ENCODE data around the gene MED13. TPM values are rescaled to one million over a fixed set of nuclear protein-coding genes. Genes with fewer than 3 reads are reported as not detected.

The MED13 gene
- total RNA-seq, 1 donor from 2014 or later, result 29.0 TPM

DNA sequence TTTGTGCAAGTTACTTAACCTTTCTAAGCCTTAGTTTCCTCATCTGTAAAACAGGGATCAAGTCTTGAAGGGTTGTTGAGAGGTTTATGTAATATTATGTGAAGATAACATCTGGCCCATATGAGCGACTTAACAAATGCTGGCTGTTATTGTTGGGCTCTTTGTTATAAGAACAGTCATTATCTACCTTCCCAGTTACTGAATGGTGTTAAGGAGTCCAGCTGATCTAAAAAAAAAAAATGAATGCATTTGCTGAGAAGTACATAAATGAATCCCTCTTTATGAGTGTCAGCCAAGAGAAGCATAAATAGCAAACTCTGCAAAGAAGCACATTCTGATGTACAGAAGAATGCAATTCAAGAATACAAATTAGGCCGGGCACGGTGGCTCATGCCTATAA is 24.3 kb upstream of the MED13 start:
- TF ChIP-seq, protein P1, sequence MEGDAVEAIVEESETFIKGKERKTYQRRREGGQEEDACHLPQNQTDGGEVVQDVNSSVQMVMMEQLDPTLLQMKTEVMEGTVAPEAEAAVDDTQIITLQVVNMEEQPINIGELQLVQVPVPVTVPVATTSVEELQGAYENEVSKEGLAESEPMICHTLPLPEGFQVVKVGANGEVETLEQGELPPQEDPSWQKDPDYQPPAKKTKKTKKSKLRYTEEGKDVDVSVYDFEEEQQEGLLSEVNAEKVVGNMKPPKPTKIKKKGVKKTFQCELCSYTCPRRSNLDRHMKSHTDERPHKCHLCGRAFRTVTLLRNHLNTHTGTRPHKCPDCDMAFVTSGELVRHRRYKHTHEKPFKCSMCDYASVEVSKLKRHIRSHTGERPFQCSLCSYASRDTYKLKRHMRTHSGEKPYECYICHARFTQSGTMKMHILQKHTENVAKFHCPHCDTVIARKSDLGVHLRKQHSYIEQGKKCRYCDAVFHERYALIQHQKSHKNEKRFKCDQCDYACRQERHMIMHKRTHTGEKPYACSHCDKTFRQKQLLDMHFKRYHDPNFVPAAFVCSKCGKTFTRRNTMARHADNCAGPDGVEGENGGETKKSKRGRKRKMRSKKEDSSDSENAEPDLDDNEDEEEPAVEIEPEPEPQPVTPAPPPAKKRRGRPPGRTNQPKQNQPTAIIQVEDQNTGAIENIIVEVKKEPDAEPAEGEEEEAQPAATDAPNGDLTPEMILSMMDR (IDR thresholded peaks at IDR 0.05; ENCODE audit: borderline replicate concordance), result no peak
- Histone ChIP-seq H3K9me3 (replicated peaks) (no peaks in the 10 kb centered on the region), H3K4me3 (no peak overlapping the region), H3K27me3 (ENCODE audit: low read depth) (no peaks in the 10 kb centered on the region), H3K27ac (replicated peaks) (no peak overlapping the region), H3K36me3 (no peaks in the 10 kb centered on the region), H3K4me1 (no peaks in the 10 kb centered on the region)
- intact Hi-C loops (cut with micrococcal nuclease), result no loop called here
- no peak for DNase-seq

DNA sequence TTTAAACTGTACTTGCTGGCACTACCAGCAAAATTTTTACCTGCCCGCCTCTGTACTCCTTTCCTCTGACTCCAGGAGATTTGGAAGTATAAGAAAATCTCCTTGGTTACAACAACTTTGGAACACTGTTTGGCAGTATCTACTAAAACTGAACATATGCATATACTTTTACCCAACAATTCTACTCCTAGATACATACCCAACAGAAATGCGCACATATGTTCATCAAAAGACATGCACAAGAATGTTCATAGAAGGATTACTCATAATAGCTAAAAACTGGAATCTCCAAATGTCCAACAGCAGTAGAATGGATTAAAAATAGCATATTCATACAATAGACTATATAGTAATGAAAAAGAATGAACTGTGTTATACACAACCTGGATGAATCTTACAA is 21.7 kb upstream of the MED13 start:
- Histone ChIP-seq H3K27me3 (ENCODE audit: low read depth) (peaks cover 9% of the 10 kb centered on the region), H3K27ac (replicated peaks) (no peak overlapping the region), H3K9me3 (replicated peaks) (no peaks in the 10 kb centered on the region), H3K36me3 (no peaks in the 10 kb centered on the region), H3K4me1 (no peaks in the 10 kb centered on the region), H3K4me3 (no peak overlapping the region)
- TF ChIP-seq, protein P1 (IDR thresholded peaks at IDR 0.05; ENCODE audit: borderline replicate concordance), result no peak
- intact Hi-C loops (cut with micrococcal nuclease), result no loop called here
- no peak for DNase-seq

DNA sequence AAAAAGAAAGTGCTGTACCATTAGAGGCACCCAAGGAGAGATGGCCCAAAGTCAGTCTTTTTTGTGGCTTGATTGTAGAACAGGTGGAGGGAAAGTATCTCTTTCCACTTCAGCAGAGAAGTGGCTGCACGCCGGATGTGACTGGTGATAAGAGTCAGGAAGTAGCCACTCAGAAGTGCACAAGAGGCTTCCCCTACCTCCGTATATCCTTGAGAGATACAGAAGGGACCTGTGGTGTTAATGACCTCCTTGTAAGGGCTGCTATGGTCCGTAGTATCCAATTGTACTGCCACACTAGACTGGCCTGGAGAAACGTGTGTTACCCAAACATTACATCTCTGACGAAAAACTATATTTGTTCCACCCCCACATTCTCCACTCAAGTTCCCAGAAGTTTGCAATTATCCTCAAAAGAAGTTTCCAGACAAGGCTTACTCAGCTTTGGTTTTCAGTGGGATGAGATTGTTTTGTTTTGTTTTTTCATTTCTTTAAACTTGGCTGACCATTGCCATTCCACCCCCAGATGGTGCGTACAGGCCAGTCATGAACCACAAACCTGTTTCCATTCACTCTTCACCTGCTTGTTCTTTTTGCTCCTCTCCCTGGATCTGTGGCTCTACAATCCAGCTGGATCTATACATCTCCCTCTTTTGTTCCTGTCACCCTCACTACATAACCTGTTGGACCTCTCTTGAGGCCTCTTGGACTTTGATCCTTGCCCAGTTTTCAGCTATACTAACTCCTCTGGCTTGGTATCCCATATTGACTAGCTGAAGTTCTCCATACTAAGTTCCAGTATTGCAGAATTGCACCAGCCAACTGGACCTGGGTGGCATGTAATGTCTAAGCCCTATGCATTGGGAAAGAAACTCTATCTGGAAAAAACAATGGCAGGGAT is 20.7 kb upstream of the MED13 start:
- no peak overlapping the region for H3K27ac ChIP-seq (replicated peaks)
- H3K4me3 ChIP-seq, result no peak overlapping the region
- intact Hi-C loops (cut with micrococcal nuclease), result no loop called here
- peaks cover 15% of the 10 kb centered on the region for H3K27me3 ChIP-seq (ENCODE audit: low read depth)
- H3K4me1 ChIP-seq, result no peaks in the 10 kb centered on the region
- no peak for DNase-seq
- no peaks in the 10 kb centered on the region for H3K9me3 ChIP-seq (replicated peaks)
- H3K36me3 ChIP-seq, result no peaks in the 10 kb centered on the region
- TF ChIP-seq, protein P1 (IDR thresholded peaks at IDR 0.05; ENCODE audit: borderline replicate concordance), result no peak

DNA sequence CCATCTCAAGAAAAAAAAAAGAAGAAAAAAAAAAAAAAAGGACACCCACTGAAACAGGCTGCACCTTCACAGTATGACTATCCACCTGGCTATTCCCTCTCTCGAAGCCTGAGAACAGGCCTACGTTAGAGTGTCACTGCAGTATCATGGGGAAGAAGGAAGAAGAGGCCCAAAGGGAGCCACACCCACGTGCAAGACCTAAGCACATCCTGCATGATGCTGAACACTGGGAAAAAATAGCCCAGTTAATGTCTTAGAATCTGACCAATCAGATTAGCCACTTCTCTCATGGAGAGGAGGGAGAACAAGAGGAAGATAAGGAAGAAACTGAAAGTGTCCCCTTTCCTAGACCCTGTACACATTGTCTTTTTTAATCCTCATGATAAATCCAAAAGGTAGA is 19.5 kb upstream of the MED13 start:
- Histone ChIP-seq H3K27ac (replicated peaks) (no peak overlapping the region), H3K9me3 (replicated peaks) (no peaks in the 10 kb centered on the region), H3K4me3 (no peak overlapping the region), H3K27me3 (ENCODE audit: low read depth) (peaks cover 22% of the 10 kb centered on the region), H3K36me3 (no peaks in the 10 kb centered on the region), H3K4me1 (no peaks in the 10 kb centered on the region)
- intact Hi-C loops (cut with micrococcal nuclease), result no loop called here
- no peak for DNase-seq
- TF ChIP-seq, protein P1 (IDR thresholded peaks at IDR 0.05; ENCODE audit: borderline replicate concordance), result no peak

DNA sequence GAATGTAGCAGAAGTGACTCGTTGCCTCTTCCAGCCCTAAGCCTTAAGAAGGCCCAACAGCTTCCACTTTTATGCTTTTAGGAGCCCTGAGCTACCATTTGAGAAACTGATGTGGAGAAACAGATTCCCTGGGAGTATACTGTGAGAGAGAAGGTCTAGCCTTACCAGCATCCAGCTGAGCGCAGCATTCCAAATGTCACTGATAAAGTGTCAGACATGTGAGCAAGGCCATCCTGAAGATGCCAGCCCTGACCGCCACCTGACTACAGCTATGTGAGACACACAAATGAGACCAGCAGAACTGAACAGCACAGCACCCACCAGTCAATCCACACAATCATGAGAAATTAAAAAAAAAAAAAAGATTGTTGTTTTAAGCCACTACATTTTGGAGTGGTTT is 18.6 kb upstream of the MED13 start:
- Histone ChIP-seq H3K4me1 (no peaks in the 10 kb centered on the region), H3K4me3 (no peak overlapping the region), H3K9me3 (replicated peaks) (no peaks in the 10 kb centered on the region), H3K36me3 (no peaks in the 10 kb centered on the region), H3K27me3 (ENCODE audit: low read depth) (peaks cover 22% of the 10 kb centered on the region), H3K27ac (replicated peaks) (no peak overlapping the region)
- no peak for DNase-seq
- TF ChIP-seq, protein P1 (IDR thresholded peaks at IDR 0.05; ENCODE audit: borderline replicate concordance), result no peak
- intact Hi-C loops (cut with micrococcal nuclease), result no loop called here

Measured in left ventricle myocardium inferior (tissue), 1 donor.